HG02588 (cell line): Measurements from ENCODE around the gene PLCB4.
"Not testable (repeated sequence)": the region's sequence is repeated elsewhere in the genome, so short reads cannot be mapped to it uniquely, and the experiment has no call there.

Experiments
- ATAC-seq: cut with Tn5 transposase; IDR thresholded peaks from one replicate; pipeline ENCODE4 v1.9.1; 2021; ENCODE audit warnings: mild to moderate bottlenecking, moderate library complexity; ENCODE audit not compliant: unreplicated experiment

PLCB4 gene

GRCh38 chr20:9348747-9349146 lies 279.9 kb downstream of the PLCB4 start:
- ATAC-seq = no peak

GRCh38 chr20:9349249-9349648 lies 280.4 kb downstream of the PLCB4 start:
- ATAC-seq = no peak

GRCh38 chr20:9352739-9353138 lies 283.9 kb downstream of the PLCB4 start:
- no peak for ATAC-seq

DNA sequence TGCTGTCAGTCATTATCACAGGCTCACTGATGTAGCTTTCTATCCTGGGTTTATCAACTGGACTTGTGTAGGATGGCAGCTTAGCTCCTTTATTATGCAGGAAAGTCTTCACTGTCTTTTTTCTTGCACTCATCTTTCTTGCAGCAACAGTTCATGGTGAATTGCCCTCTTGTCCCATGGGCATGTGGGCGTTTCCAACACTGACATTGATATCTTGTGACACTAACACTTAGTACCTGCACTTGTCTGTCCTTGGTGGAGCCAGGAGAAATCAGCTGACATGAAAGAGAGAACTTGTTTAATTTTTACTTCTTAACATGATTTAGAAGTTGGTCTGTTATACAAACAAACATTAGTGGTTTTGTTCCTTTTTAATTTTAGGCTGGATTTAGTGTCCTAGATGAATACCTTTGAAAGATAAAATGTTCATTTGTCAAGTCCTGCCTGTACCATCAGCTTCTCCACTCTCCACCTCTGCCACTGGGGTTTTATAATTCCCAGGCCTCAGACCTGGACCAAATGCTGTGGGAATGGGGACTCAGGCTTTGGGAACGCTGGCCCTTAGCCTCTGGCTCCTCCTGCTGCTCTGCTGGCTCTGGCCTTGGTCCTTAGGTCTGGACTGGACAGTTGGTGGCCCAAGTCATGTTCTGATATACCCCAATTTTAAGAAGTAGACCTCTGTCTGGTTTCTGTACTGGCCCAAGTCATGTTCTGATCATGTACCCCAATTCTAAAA lies 284.5 kb downstream of the PLCB4 start:
- ATAC-seq = no peak

- ATAC-seq = no peak
Measured at GRCh38 chr20:9353916-9354276, 285.0 kb downstream of the PLCB4 start.

DNA sequence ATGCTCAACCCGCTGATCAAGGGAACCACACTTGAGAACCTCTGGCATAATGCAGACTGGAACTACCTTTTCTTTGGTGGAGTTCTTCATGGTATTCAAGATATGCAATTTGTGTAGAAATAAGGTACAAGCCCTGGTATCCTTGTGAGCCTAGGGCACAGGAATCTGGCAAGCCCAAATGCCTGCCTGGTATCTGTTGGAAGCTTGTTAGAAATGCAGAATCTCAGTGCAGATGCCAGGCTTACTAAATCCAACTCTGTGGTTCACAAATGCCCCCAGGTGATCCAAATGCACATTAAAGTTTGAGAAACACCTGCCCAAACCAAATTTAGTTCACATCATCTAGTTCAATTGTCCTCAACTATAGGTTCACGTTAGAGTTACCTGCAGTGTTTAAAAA lies 285.7 kb downstream of the PLCB4 start:
- ATAC-seq = no peak

- no peak for ATAC-seq
Measured at GRCh38 chr20:9358001-9358400, 289.1 kb downstream of the PLCB4 start.

DNA sequence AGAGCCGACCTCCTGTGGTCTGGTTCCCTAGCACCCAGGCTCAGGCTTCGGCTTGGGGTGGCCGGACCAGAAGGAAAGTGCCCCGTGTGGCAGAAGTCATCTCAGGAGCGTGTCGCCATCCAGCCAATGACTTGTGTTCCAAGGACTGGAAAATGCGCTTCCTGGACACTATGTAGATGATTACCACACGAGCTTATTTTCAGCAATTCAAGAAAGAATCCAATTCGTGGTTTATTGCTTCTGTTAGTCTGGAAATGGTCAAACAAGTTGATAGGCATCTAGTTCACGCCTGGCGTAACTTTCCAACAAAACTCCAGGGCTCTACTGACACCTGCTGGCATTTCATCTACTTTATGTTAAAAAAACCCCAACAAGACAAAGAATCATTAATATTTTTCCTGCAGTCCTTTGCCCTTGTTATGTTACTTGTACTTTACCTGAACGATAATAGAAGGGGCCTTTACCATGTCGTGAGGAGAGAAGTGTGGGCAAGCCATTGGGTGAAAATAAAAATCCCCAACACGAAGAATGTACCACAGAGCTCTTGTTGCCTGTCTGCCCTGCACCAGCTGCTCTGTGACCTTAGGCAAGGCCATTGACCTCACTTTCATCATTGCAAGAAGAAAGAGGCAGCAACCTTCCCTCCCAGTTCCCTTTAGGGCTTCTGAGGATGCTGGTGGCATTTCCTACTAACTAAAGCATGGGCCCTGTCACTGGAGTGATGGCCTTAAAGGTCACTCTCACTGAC lies 290.8 kb downstream of the PLCB4 start:
- ATAC-seq = no peak

DNA sequence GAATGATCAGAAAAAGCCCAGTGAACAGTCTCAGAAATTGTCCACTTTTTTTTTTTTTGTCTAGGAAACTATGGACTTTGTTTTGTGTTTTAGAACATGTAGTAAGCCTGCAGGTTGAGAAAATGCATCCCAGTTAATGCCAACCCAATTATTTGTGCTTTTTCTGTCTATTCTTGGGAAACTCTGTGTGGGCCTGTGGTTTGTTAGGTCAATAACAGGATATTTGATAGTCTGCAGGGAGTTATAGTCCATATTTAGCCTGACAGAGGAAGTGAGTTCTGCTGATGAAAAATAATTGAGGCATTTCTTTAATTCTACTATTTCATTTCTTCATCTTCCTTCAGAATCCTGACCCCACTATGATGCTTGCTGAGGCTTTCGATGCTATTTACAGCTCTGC lies 291.5 kb downstream of the PLCB4 start:
- no peak for ATAC-seq

GRCh38 chr20:9363673-9364072 lies 294.8 kb downstream of the PLCB4 start:
- ATAC-seq = no peak

- no peak for ATAC-seq
Measured at GRCh38 chr20:9367328-9367727, 298.4 kb downstream of the PLCB4 start.

GRCh38 chr20:9367746-9368145 lies 298.9 kb downstream of the PLCB4 start:
- ATAC-seq = no peak

DNA sequence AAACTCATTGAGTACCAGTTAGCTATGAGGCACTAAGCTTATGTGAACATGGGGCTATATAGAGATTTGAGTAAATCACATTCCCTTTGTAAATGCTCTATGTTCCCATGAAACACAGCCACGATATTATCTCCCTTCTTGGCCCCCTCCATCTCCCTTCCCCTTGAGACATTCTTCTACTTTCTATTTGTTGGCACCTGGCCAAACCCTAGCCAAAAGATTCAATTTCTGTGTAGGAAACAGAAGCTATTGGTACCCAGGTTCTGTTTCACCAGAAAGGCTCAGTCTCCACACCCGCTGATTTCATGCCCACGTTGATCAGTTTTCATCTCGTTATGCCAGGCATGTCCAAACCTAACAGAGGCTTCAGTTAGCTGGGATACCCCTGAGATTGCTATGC lies 300.0 kb downstream of the PLCB4 start:
- ATAC-seq = no peak

- no peak for ATAC-seq
Measured at GRCh38 chr20:9369557-9369956, 300.7 kb downstream of the PLCB4 start.

GRCh38 chr20:9374072-9374471 lies 305.2 kb downstream of the PLCB4 start:
- ATAC-seq = no peak

- no peak for ATAC-seq
Measured at GRCh38 chr20:9374480-9374879, 305.6 kb downstream of the PLCB4 start.

GRCh38 chr20:9375221-9375681 lies 306.4 kb downstream of the PLCB4 start:
- ATAC-seq = no peak

DNA sequence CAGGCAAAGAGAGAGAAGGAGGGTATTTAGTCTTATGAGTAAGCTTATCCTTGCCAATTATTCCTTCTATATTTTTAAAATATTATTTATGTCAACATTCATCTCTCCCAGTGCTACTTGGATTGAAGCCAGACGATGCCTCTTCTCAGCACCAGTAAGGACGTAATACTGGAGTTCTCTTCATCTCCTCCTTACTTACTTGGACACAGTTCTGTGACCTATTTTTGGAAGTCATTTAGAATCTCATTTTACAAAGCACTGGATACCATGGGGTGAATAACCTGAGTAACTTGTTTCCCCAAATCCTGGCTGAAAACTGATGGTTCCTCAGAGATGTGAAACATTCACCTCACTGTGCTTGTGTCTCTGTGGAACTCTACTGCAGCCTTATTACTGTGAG lies 308.1 kb downstream of the PLCB4 start:
- ATAC-seq = no peak

GRCh38 chr20:9385345-9386310 lies 316.7 kb downstream of the PLCB4 start:
- not testable (repeated sequence) for ATAC-seq

DNA sequence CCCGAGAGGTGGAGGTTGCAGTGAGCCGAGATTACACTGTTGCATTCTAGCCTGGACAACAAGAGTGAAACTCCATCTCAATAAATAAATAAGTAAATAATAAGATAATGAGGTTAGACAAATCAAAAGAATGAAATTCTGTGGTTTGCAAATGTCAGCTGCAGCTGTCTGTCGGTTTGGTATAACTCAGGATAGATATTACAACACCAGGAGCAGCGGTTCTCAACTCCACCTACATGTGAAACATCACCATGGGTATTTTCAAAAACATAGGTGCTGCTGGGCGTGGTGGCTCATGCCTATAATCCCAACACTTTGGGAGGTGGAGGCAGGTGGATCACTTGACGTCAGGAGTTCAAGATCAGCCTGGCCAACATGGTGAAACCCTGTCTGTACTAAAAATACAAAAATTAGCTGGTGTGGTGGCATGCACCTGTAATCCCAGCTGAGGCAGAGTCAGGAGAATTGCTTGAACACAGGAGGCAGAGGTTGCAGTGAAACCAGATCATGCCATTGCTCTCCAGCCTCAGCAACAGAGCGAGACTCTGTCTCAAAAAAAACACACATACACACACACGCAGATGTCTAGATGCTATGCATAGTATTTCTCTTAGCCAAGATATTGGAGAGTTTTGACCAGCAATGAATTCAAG lies 319.4 kb downstream of the PLCB4 start:
- ATAC-seq = no peak

DNA sequence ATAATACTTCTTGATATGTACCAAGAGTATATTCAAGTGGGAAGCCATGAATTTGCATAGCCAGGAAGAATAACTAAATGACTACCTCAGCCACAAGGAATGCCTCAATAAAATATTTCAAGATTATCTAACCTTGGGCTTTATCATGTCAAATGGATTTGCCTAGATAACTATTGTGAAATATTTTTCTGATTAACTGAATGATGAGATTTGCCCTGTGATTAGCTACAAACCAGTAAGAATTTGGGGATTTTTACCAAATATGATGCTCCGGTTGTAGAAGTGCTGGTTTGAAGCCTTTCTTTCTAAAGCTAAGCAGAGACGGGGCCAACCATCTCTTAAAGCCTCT lies 319.9 kb downstream of the PLCB4 start:
- ATAC-seq = no peak
